SK-N-SH treated with all-trans-retinoic acid at 6 μM for 48 hours (cell line): ENCODE results near the gene GNAZ.
"Not testable (repeated sequence)": the region's sequence is repeated elsewhere in the genome, so short reads cannot be mapped to it uniquely, and the experiment has no call there.

Experiments
- ATAC-seq: fragments of 200-7000 bp; cut with Tn5 transposase; 3 replicates; pipeline ENCODE4 v1.9.1; 2020; ENCODE audit warnings: mild to moderate bottlenecking, moderate library complexity
- BACH2 ChIP-seq: fragments of 250-450 bp; sonication (Bioruptor Pico); IDR thresholded peaks from 2 replicates; pipeline ENCODE4 v1.9.0; 2021; ENCODE audit warnings: mild to moderate bottlenecking, borderline replicate concordance
- CREB5 ChIP-seq: fragments of 250-450 bp; sonication (Bioruptor Pico); IDR thresholded peaks from 2 replicates; pipeline ENCODE4 v1.5.1; 2020; ENCODE audit warnings: low read depth, mild to moderate bottlenecking, moderate library complexity
- CSDC2 ChIP-seq: fragments of 250-450 bp; sonication (Bioruptor Pico); IDR thresholded peaks from 2 replicates; pipeline ENCODE4 v1.5.0; 2020; ENCODE audit warnings: mild to moderate bottlenecking, moderate library complexity
- GLIS3 ChIP-seq: fragments of 250-450 bp; sonication (Bioruptor Pico); IDR thresholded peaks from 2 replicates; pipeline ENCODE4 v1.5.0; 2020; ENCODE audit warnings: mild to moderate bottlenecking, moderate library complexity
- ISL1 ChIP-seq: fragments of 250-450 bp; sonication (Bioruptor Pico); IDR thresholded peaks from 2 replicates; pipeline ENCODE4 v2.1.2; 2022; ENCODE audit warnings: mild to moderate bottlenecking, moderate library complexity
- OSR1 ChIP-seq: fragments of 250-450 bp; sonication (Bioruptor Pico); IDR thresholded peaks from 2 replicates; pipeline ENCODE4 v1.8.0; 2022; ENCODE audit warnings: moderate library complexity, mild to moderate bottlenecking, inconsistent platforms
- PPARA ChIP-seq: fragments of 250-450 bp; sonication (Bioruptor Pico); IDR thresholded peaks from 2 replicates; pipeline ENCODE4 v1.5.0; 2020; ENCODE audit warnings: mild to moderate bottlenecking, borderline replicate concordance
- RARB ChIP-seq: fragments of 250-450 bp; sonication (Bioruptor Pico); IDR thresholded peaks from 2 replicates; pipeline ENCODE4 v1.8.0; 2021; ENCODE audit warnings: mild to moderate bottlenecking, moderate library complexity
- SNAI2 ChIP-seq: fragments of 250-450 bp; sonication (Bioruptor Pico); IDR thresholded peaks from 2 replicates; pipeline ENCODE4 v1.5.0; 2020; ENCODE audit warnings: mild to moderate bottlenecking, moderate library complexity
- TOX ChIP-seq: fragments of 250-450 bp; sonication (Bioruptor Pico); IDR thresholded peaks from 2 replicates; pipeline ENCODE4 v1.8.0; 2021; ENCODE audit warnings: mild to moderate bottlenecking, moderate library complexity, borderline replicate concordance
- ZC3H10 ChIP-seq: fragments of 250-450 bp; sonication (Bioruptor Pico); IDR thresholded peaks from 2 replicates; pipeline ENCODE4 v1.5.1; 2021; ENCODE audit warnings: mild to moderate bottlenecking, moderate library complexity
- ZFP3 ChIP-seq: fragments of 250-450 bp; sonication (Bioruptor Pico); IDR thresholded peaks from 2 replicates; pipeline ENCODE4 v1.5.0; 2020; ENCODE audit warnings: mild to moderate bottlenecking, moderate library complexity
- ZFP30 ChIP-seq: fragments of 450-650 bp; formaldehyde crosslinking; IDR thresholded peaks from 2 replicates; pipeline ENCODE4 v1.5.0; 2022; ENCODE audit warnings: mild to moderate bottlenecking, moderate library complexity
- ZNF565 ChIP-seq: fragments of 450-650 bp; formaldehyde crosslinking; conservative IDR thresholded peaks from 2 replicates; pipeline ENCODE4 v1.5.0; 2020; ENCODE audit warnings: low read depth, mild to moderate bottlenecking, moderate library complexity
- ZNF70 ChIP-seq: fragments of 450-650 bp; formaldehyde crosslinking; IDR thresholded peaks from 2 replicates; pipeline ENCODE4 v1.5.0; 2020; ENCODE audit warnings: mild to moderate bottlenecking, moderate library complexity
- ZNF8 ChIP-seq: fragments of 450-650 bp; formaldehyde crosslinking; IDR thresholded peaks from 2 replicates; pipeline ENCODE4 v1.5.0; 2020; ENCODE audit warnings: mild to moderate bottlenecking, moderate library complexity
- TF ChIP-seq, protein P1 (sequence below): fragments of 250-450 bp; sonication (Bioruptor Pico); IDR thresholded peaks from 2 replicates; pipeline ENCODE4 v1.5.0; 2020; ENCODE audit warnings: mild to moderate bottlenecking, moderate library complexity
- TF ChIP-seq, protein P2 (sequence below): fragments of 250-450 bp; sonication (Bioruptor Pico); IDR thresholded peaks from 2 replicates; pipeline ENCODE4 v1.5.1; 2021; ENCODE audit warnings: mild to moderate bottlenecking, moderate library complexity

GNAZ gene

GRCh38 chr22:23070418-23071229 lies at the start of gene GNAZ:
Gene GNAZ, plus strand, starts transcription at chr22:23070519. Its CDS starts 25,177 bp downstream, at chr22:23095696.
- TF ChIP-seq ZFP3 (CRISPR knock-in tag) (no peak), BACH2 (no peak), ZC3H10 (CRISPR knock-in tag) (no peak)
- ATAC-seq = peak; percentile 56

GRCh38 chr22:23020659-23021293 lies 49.5 kb upstream of the GNAZ start:
- TF ChIP-seq ZC3H10 (CRISPR knock-in tag) (no peak), ZNF70 (no peak), RARB (CRISPR knock-in tag) (no peak), CSDC2 (CRISPR knock-in tag) (no peak), PPARA (CRISPR knock-in tag) (no peak), GLIS3 (no peak), TOX (CRISPR knock-in tag) (no peak)
- TF ChIP-seq, protein P1, sequence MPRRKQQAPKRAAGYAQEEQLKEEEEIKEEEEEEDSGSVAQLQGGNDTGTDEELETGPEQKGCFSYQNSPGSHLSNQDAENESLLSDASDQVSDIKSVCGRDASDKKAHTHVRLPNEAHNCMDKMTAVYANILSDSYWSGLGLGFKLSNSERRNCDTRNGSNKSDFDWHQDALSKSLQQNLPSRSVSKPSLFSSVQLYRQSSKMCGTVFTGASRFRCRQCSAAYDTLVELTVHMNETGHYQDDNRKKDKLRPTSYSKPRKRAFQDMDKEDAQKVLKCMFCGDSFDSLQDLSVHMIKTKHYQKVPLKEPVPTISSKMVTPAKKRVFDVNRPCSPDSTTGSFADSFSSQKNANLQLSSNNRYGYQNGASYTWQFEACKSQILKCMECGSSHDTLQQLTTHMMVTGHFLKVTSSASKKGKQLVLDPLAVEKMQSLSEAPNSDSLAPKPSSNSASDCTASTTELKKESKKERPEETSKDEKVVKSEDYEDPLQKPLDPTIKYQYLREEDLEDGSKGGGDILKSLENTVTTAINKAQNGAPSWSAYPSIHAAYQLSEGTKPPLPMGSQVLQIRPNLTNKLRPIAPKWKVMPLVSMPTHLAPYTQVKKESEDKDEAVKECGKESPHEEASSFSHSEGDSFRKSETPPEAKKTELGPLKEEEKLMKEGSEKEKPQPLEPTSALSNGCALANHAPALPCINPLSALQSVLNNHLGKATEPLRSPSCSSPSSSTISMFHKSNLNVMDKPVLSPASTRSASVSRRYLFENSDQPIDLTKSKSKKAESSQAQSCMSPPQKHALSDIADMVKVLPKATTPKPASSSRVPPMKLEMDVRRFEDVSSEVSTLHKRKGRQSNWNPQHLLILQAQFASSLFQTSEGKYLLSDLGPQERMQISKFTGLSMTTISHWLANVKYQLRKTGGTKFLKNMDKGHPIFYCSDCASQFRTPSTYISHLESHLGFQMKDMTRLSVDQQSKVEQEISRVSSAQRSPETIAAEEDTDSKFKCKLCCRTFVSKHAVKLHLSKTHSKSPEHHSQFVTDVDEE (CRISPR knock-in tag) = no peak

GRCh38 chr22:23021660-23022353 lies 48.5 kb upstream of the GNAZ start:
- ATAC-seq = not testable (repeated sequence)

More at GRCh38 chr22:23020659-23021293, 49.5 kb upstream of the GNAZ start:
- ATAC-seq = no peak

GRCh38 chr22:23023294-23023693 lies 47.0 kb upstream of the GNAZ start:
- TF ChIP-seq, protein P2, sequence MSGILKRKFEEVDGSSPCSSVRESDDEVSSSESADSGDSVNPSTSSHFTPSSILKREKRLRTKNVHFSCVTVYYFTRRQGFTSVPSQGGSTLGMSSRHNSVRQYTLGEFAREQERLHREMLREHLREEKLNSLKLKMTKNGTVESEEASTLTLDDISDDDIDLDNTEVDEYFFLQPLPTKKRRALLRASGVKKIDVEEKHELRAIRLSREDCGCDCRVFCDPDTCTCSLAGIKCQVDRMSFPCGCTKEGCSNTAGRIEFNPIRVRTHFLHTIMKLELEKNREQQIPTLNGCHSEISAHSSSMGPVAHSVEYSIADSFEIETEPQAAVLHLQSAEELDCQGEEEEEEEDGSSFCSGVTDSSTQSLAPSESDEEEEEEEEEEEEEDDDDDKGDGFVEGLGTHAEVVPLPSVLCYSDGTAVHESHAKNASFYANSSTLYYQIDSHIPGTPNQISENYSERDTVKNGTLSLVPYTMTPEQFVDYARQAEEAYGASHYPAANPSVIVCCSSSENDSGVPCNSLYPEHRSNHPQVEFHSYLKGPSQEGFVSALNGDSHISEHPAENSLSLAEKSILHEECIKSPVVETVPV = no peak
- no peak for TF ChIP-seq ZNF8 (CRISPR knock-in tag)
- no peak for TF ChIP-seq CSDC2 (CRISPR knock-in tag)
- TF ChIP-seq RARB (CRISPR knock-in tag) = no peak
- TF ChIP-seq ISL1 (CRISPR knock-in tag) = no peak
- TF ChIP-seq ZC3H10 (CRISPR knock-in tag) = no peak
- no peak for TF ChIP-seq SNAI2
- no peak for TF ChIP-seq ZNF70
- TF ChIP-seq CREB5 (CRISPR knock-in tag) = no peak
- no peak for TF ChIP-seq ZFP3 (CRISPR knock-in tag)
- TF ChIP-seq, protein P1 (CRISPR knock-in tag) = no peak
- TF ChIP-seq, all 23 proteins: peak for 0

DNA sequence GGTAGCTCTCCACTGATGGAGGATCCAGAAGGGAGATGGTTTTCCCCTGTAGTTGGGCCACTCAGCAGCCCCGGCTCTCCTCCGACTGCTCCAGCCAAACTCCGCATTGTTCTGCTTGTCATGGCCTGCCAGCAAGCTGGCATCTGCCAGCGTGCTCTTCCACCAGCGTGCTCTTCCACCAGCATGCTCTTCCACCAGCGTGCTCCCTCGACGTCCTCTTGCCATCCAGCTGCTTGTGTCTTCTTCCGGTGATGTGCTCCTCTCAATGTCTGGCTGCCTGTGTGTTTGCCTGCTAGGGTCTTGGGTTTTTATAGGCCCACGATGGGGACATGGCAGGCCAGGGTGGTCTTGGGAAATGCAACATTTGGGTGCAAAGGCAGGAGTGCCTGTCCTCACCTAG lies 43.5 kb upstream of the GNAZ start:
- no peak for ATAC-seq
- no peak for TF ChIP-seq PPARA (CRISPR knock-in tag)
- no peak for TF ChIP-seq ZFP3 (CRISPR knock-in tag)
- TF ChIP-seq, protein P2 = no peak
- TF ChIP-seq SNAI2 = no peak
- no peak for TF ChIP-seq ZFP30
- no peak for TF ChIP-seq ZNF565 (CRISPR knock-in tag)
- no peak for TF ChIP-seq ZNF70
- no peak for TF ChIP-seq OSR1 (CRISPR knock-in tag)
- TF ChIP-seq TOX (CRISPR knock-in tag) = no peak
- TF ChIP-seq BACH2 = no peak
- TF ChIP-seq, protein P1 (CRISPR knock-in tag) = no peak

More at GRCh38 chr22:23023294-23023693, 47.0 kb upstream of the GNAZ start:
- ATAC-seq = no peak
